ENCODE results near the gene EYS. TPM values are rescaled to one million over a fixed set of nuclear protein-coding genes. Genes with fewer than 3 reads are reported as not detected.

EYS gene
- polyA plus RNA-seq, 1 of the 3 experiments (the other 2 are of a cell fraction), result 0.05 TPM

DNA sequence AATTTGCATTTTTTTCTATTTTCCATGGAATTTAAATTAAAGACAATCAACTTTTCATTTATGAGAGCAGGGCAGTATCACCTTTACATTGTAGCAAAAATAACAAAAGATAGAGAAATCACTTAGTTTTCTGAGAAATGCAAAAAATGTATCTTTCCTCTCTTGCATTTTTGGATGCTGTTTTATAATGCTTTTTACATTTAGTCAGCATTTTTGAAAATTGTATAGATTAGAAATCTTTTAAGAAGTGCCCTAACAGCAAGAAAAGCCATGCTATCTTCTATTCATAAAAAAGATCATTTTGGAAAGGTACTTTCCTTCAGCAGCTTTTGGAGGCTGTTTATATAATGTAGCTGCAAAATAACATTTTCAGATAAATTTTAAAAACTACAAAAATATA, 421.8 kb downstream of the EYS start:
- Histone ChIP-seq H3K4me3 (ENCODE audit: low read depth in 2 of 2, low read length in 1 of 2) (no peak overlapping the region), H3K4me2 (no peak overlapping the region), H3K79me2 (ENCODE audit: insufficient read depth) (no peaks in the 10 kb centered on the region), H3K36me3 (replicated peaks in 1 of 2; ENCODE audit: control insufficient read depth in 1 of 2, insufficient read depth in 2 of 2, low read length in 1 of 2) (no peaks in the 10 kb centered on the region), H3K4me1 (ENCODE audit: control insufficient read depth in 1 of 2, insufficient read depth in 2 of 2, low read depth in 1 of 2, low read length in 1 of 2) (no peaks in the 10 kb centered on the region), H3K27me3 (ENCODE audit: insufficient read depth) (no peaks in the 10 kb centered on the region), H3K9me2 (no peaks in the 10 kb centered on the region), H4K20me1 (ENCODE audit: insufficient read depth) (no peaks in the 10 kb centered on the region; the same call in 1 of the 2 replicates), H3K9me3 (no peaks in the 10 kb centered on the region), H3F3A (replicated peaks; ENCODE audit: insufficient read depth) (no peaks in the 10 kb centered on the region), H3K27ac (ENCODE audit: low read depth in 2 of 2, low read length in 1 of 2) (no peak overlapping the region), H2AFZ (ENCODE audit: low read depth) (no peak overlapping the region), H3K9ac (no peak overlapping the region)
- DNase-seq, result no peak
- ChIA-PET POLR2A (no interaction called here), CTCF (no interaction called here)
- TF ChIP-seq RFX5 (IDR thresholded peaks at IDR 0.05; ENCODE audit: low read length), result no peak
- no peak for TF ChIP-seq NRF1 (IDR thresholded peaks at IDR 0.05; ENCODE audit: low read depth, low read length)
- TF ChIP-seq POLR2AphosphoS5 (IDR thresholded peaks at IDR 0.05; ENCODE audit: low read depth, low read length), result no peak
- TF ChIP-seq, protein P1, sequence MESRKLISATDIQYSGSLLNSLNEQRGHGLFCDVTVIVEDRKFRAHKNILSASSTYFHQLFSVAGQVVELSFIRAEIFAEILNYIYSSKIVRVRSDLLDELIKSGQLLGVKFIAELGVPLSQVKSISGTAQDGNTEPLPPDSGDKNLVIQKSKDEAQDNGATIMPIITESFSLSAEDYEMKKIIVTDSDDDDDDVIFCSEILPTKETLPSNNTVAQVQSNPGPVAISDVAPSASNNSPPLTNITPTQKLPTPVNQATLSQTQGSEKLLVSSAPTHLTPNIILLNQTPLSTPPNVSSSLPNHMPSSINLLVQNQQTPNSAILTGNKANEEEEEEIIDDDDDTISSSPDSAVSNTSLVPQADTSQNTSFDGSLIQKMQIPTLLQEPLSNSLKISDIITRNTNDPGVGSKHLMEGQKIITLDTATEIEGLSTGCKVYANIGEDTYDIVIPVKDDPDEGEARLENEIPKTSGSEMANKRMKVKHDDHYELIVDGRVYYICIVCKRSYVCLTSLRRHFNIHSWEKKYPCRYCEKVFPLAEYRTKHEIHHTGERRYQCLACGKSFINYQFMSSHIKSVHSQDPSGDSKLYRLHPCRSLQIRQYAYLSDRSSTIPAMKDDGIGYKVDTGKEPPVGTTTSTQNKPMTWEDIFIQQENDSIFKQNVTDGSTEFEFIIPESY (IDR thresholded peaks at IDR 0.05; ENCODE audit: borderline replicate concordance, low read depth), result no peak
- TF ChIP-seq RCOR1 (IDR thresholded peaks at IDR 0.05; ENCODE audit: low read length), result no peak
- no peak for TF ChIP-seq MEF2A (IDR thresholded peaks at IDR 0.05; ENCODE audit: borderline replicate concordance, low read depth)
- TF ChIP-seq TAF1 (IDR thresholded peaks at IDR 0.05; ENCODE audit: borderline replicate concordance, low read depth, low read length), result no peak
- TF ChIP-seq NFIC (IDR thresholded peaks at IDR 0.05; ENCODE audit: borderline replicate concordance), result no peak
- TF ChIP-seq, protein P2, sequence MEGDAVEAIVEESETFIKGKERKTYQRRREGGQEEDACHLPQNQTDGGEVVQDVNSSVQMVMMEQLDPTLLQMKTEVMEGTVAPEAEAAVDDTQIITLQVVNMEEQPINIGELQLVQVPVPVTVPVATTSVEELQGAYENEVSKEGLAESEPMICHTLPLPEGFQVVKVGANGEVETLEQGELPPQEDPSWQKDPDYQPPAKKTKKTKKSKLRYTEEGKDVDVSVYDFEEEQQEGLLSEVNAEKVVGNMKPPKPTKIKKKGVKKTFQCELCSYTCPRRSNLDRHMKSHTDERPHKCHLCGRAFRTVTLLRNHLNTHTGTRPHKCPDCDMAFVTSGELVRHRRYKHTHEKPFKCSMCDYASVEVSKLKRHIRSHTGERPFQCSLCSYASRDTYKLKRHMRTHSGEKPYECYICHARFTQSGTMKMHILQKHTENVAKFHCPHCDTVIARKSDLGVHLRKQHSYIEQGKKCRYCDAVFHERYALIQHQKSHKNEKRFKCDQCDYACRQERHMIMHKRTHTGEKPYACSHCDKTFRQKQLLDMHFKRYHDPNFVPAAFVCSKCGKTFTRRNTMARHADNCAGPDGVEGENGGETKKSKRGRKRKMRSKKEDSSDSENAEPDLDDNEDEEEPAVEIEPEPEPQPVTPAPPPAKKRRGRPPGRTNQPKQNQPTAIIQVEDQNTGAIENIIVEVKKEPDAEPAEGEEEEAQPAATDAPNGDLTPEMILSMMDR (IDR thresholded peaks at IDR 0.05), result no peak
- TF ChIP-seq, protein P3, sequence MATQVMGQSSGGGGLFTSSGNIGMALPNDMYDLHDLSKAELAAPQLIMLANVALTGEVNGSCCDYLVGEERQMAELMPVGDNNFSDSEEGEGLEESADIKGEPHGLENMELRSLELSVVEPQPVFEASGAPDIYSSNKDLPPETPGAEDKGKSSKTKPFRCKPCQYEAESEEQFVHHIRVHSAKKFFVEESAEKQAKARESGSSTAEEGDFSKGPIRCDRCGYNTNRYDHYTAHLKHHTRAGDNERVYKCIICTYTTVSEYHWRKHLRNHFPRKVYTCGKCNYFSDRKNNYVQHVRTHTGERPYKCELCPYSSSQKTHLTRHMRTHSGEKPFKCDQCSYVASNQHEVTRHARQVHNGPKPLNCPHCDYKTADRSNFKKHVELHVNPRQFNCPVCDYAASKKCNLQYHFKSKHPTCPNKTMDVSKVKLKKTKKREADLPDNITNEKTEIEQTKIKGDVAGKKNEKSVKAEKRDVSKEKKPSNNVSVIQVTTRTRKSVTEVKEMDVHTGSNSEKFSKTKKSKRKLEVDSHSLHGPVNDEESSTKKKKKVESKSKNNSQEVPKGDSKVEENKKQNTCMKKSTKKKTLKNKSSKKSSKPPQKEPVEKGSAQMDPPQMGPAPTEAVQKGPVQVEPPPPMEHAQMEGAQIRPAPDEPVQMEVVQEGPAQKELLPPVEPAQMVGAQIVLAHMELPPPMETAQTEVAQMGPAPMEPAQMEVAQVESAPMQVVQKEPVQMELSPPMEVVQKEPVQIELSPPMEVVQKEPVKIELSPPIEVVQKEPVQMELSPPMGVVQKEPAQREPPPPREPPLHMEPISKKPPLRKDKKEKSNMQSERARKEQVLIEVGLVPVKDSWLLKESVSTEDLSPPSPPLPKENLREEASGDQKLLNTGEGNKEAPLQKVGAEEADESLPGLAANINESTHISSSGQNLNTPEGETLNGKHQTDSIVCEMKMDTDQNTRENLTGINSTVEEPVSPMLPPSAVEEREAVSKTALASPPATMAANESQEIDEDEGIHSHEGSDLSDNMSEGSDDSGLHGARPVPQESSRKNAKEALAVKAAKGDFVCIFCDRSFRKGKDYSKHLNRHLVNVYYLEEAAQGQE (IDR thresholded peaks at IDR 0.05; ENCODE audit: low read depth, low read length), result no peak
- TF ChIP-seq, protein P4, sequence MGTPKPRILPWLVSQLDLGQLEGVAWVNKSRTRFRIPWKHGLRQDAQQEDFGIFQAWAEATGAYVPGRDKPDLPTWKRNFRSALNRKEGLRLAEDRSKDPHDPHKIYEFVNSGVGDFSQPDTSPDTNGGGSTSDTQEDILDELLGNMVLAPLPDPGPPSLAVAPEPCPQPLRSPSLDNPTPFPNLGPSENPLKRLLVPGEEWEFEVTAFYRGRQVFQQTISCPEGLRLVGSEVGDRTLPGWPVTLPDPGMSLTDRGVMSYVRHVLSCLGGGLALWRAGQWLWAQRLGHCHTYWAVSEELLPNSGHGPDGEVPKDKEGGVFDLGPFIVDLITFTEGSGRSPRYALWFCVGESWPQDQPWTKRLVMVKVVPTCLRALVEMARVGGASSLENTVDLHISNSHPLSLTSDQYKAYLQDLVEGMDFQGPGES (IDR thresholded peaks at IDR 0.05; ENCODE audit: low read depth, low read length), result no peak
- TF ChIP-seq SMC3 (IDR thresholded peaks at IDR 0.05; ENCODE audit: low read depth, low read length), result no peak
- TF ChIP-seq ELF1 (IDR thresholded peaks at IDR 0.05), result no peak
- TF ChIP-seq RAD21 (IDR thresholded peaks at IDR 0.05; ENCODE audit: low read length), result no peak
- no peak for TF ChIP-seq JUND (IDR thresholded peaks at IDR 0.05)
- TF ChIP-seq EP300 (IDR thresholded peaks at IDR 0.05; ENCODE audit: borderline replicate concordance in 1 of 2, low read depth in 1 of 2, low read length in 1 of 2), result no peak
- TF ChIP-seq, protein P5, sequence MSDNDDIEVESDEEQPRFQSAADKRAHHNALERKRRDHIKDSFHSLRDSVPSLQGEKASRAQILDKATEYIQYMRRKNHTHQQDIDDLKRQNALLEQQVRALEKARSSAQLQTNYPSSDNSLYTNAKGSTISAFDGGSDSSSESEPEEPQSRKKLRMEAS (IDR thresholded peaks at IDR 0.05; ENCODE audit: low read depth), result no peak
- TF ChIP-seq MXI1 (IDR thresholded peaks at IDR 0.05; ENCODE audit: low read depth, low read length), result no peak

Data from SK-N-SH (cell line).